Jurkat, Clone E6-1 (cell line): ENCODE data around the gene HSPB2. TPM values are rescaled to one million over a fixed set of nuclear protein-coding genes. Genes with fewer than 3 reads are reported as not detected.
"Not testable (repeated sequence)": the region's sequence is repeated elsewhere in the genome, so short reads cannot be mapped to it uniquely, and the experiment has no call there.

Source experiments
- DNase-seq: peaks from one replicate; pipeline ENCODE4 v3.0.0-alpha.2; 2011; ENCODE audit warnings: low read depth, low spot score
- H3K4me3 ChIP-seq: 2 replicates; pipeline ENCODE4 v1.5.1; 2011; ENCODE audit warnings: mild to moderate bottlenecking, low read length, control low read depth, moderate library complexity
- polyA plus RNA-seq: library from polyadenylated mRNA; unstranded; fragments of >200 nt; gene quantifications from one replicate; pipeline ENCODE4 v1.2.1, GENCODE V29; 2012; ENCODE audit warnings: missing spikeins; ENCODE audit not compliant: insufficient read length, insufficient read depth

Gene HSPB2, protein sequence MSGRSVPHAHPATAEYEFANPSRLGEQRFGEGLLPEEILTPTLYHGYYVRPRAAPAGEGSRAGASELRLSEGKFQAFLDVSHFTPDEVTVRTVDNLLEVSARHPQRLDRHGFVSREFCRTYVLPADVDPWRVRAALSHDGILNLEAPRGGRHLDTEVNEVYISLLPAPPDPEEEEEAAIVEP
- polyA plus RNA-seq: not detected

DNA sequence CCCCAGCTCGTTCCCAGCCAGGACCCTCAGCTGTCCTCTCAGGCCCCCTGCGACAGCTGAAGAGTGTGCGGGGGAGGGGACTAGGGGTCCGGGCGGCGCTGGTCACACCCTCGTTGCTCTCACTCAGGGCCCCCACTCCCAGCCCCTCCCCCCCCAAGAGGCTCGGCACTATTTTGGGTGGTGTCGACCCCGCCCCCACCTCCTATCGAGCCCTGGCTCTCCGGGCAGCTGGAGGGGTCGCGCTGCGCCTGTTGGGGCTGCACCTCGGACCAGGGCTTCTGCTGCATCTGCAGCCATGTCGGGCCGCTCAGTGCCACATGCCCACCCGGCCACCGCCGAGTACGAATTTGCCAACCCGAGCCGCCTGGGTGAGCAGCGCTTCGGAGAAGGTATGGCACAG lies at the start of gene HSPB2:
Gene HSPB2, plus strand, starts transcription at position 200 of the 400 bp plus-strand sequence. Its CDS starts 96 bp downstream, at position 296.
- no peak for DNase-seq
- H3K4me3 ChIP-seq: no peak within 1 kb of the TSS

DNA sequence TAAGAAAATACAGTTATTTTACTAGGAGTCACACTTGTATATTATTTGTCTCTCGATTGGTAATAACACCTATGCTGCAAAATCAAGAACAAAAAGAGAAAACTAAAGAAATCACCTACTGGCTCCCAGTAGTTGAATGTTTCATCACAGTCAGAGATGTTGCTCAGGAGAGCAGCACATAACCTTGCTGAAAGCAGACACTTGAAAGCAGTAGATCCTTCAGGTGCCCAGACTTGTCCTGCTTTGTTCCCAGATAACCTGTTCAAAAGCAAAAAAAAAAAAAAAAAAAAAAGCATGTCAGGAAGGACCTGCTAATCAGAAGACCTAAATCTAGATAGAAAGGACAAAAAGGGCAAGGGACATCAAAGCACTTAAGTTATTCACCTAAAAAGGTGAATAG lies 42.4 kb upstream of the HSPB2 start:
- H3K4me3 ChIP-seq: peak overlapping the region; percentile 84
- no peak for DNase-seq

DNA sequence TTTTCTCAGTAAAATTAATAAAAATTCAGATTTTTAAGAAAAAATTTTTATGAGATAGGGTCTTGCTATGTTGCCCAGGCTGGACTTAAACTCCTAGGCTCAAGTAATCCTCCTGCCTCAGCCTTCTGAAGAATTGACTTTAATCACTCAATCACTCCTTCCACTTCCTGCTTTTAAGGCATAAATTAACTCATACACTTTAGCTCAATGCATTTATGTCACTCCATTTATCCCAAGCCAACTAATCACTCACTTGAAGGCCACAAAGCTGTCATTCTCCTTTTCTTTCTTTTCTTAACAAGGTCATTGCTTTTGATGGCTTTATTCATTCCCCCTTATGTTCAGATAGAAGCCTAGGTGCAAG lies 42.0 kb upstream of the HSPB2 start:
- peak; percentile 25 for DNase-seq

DNA sequence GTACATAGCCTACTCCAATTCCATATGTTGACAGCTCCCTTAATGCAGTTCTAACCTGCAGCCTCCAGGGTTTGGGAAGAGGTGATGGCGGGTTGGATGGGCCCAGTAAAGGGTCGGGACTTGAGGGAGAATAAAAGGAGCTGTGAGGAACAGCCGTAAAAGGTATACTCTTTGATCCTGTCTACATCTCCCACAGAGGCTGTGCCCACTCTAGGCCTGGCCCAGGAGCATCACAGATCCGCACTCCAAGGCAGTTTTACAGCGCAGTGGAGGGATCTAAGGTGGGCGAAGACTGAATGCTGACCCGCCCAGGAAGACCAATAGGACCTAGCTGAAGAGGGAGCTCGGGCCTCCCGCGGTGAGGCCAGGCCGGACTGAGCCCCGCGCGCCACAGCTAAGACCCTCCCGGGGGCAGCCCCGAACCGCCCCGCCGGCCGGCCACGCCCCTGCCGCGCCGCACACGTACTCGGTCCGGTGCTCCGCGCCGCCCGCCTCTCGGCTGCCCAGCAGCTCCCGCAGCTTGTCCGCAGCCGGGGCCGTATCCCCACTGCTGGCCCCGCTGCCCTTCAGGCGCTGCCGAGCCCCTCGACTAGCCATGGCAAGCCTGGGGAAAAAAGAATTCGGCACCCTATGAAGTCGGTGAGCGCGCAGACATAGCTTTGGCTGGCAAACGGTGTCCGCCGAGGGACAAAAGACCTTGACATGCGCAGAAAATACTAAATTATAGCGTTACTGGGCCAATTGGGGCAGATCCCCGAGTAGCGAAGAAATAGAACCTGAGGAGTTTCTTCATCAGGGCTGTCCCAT lies 41.4 kb upstream of the HSPB2 start, which contains the start of gene ALG9:
Gene ALG9, minus strand, starts transcription at position 696 of the 807 bp plus-strand sequence. Its CDS starts 99 bp downstream, at position 597.
- DNase-seq: peak; percentile 86
- peak within 1 kb of the TSS; percentile 84 for H3K4me3 ChIP-seq

More for the DNA sequence above, 42.0 kb upstream of the HSPB2 start:
- H3K4me3 ChIP-seq: peak overlapping the region; percentile 84

DNA sequence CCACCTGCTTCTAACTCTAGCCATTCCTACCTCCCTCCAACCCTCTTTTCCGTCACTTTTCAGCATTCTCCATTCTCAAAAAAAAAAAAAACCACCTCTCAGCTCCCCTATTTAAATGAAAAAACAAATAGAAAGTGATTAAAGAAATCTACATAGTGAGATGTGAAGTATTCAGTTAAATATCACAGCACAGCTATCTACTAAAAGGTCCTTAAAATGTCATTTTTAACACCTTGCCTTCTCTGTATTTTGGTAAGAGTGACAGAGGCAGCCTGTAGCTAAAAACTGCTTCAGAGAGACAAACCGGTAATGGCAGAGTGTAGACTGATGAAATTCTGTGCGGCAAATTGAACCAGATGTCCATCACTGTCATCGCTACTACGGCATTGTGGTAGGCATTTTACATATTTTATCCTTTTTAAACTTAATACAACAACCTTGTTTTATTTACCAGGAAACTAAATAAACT lies 40.8 kb upstream of the HSPB2 start:
- DNase-seq: no peak
- peak overlapping the region; percentile 84 for H3K4me3 ChIP-seq

DNA sequence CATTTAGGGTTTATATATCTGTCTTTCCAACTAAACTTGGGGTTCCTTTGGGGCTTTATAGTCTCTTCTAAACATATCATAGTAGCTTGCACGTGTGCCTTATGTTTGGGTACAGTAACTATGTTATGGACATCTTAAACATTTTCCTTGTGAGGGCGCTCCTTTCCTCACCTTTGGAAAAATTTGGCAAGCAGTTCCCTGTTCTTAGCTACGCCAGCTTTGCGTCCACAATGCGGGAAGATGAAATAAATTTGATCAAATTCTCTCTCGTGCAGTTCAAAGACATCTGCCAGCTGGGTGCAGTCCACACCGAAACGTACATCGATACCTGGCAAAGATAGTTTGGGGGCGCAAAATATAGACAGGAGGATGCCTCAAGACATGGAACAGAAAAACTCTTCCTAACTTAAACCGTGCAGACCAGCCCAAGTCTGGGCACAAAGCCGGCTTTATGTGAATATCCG lies 34.1 kb upstream of the HSPB2 start:
- DNase-seq: no peak
- peak overlapping the region; percentile 87 for H3K4me3 ChIP-seq

DNA sequence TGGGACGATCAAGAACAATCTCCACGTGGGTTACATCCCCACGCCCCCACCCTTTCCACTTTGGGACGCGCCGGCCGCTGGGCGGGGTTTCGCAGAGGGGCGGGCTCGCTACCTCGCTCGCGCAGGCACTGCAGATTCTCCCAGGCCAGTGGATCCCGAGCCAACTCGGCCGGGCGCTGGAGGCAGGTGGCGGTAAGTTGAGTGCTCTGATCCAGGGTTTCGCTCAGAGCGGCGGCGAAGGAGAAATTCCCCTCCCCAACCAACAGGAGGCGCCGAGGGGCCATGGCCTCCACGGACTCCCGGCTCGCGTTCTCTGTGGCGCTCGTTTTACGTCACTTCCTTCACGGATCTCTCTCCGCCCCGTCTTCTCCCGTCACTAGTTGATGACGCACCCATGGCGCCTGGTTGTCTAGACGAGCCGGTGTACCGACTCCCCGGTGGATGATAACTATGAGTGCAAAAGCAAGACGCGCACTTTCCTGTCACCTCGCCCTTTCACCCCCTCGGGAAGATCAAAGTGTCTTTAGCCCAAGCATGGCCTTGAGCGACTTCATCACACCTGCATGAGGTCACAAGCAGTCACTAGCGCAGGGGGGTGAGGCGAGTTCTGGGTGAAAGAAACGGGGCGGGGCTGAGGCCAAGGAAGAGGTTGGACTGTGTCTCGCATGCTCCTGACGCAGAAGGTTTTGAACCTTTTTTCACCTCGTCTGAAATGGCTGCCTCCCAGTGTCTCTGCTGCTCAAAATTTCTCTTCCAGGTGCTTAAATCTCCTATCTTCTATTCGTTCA lies 33.5 kb upstream of the HSPB2 start, which contains the start of the genes CFAP68 and FDXACB1:
Gene CFAP68, plus strand, starts transcription at position 693 of the 788 bp plus-strand sequence. Its CDS starts 20 bp downstream, at position 713.
Gene FDXACB1, minus strand, starts transcription at position 317 of the 788 bp plus-strand sequence. Its CDS starts 33 bp downstream, at position 284.
- DNase-seq: peak; percentile 96
- peak within 1 kb of the TSS; percentile 87 for H3K4me3 ChIP-seq

DNA sequence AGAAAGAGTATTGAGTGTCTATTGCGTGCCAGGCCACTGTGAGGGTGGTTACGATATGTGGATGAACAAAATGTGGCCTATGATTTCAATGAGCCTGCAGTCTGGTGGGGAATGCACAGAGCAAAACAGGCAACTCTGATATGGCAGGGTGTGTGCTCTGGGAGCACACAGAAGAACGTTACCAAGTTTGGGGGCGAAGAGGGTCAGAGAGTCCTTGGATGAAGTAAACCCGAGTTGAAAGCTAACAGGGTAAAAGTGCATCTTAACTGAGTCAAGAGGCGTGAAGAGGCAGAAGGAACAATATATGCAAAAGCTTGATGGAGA lies 32.9 kb upstream of the HSPB2 start:
- DNase-seq: no peak
- H3K4me3 ChIP-seq: peak overlapping the region; percentile 87

DNA sequence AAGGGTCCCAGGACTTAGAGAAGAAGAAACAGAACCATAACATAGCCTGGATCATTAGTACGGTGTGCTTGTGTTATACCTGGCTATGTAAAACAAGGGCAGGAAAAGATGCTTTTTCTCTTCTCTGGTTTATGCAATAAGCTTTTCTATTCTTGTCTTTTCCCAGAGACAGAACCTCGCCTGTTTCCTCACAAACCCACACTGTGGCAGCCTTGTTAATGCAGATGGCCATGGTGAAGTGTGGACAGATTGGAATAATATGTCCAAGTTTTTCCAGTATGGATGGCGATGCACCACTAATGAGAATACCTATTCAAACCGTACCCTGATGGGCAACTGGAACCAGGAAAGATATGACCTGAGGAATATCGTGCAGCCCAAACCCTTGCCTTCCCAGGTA lies 30.3 kb upstream of the HSPB2 start:
- H3K4me3 ChIP-seq: no peak overlapping the region
- DNase-seq: no peak

DNA sequence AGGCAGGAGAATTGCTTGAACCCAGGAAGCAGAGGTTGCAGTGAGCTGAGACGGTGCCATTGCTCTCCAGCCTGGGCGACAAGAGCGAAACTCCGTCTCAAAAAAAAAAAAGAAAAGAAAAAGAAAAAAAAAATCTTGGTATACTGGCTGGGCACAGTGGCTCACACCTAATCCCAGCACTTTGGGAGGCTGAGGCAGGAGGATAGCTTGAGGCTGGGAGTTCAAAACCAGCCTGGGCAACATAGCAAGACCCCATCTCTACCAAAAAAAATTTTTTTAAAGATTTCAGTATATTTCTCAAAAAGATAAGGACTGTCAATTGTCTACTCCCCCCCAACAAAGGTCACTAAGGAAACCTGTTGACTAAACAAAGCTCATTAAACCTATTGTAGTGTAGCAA lies 27.5 kb upstream of the HSPB2 start:
- not testable (repeated sequence) for H3K4me3 ChIP-seq, DNase-seq

DNA sequence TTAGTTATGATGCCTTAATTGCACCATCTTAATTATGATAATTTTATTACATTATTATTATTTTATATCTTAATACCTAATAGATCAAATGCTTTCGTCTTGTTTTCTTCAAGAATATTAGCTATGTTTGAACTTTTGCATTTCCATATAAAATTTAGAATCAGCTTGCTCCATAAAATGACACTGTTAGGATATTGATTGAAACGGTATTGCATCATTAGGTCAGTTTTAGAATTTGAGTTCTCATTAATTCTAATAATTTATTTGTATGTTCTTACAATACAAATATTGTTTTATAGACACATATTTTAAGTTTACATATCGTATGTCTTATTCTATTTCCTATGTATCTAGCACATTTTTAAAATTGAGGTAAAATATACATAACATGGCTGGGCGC lies 26.5 kb upstream of the HSPB2 start:
- DNase-seq: no peak
- H3K4me3 ChIP-seq: no peak overlapping the region

DNA sequence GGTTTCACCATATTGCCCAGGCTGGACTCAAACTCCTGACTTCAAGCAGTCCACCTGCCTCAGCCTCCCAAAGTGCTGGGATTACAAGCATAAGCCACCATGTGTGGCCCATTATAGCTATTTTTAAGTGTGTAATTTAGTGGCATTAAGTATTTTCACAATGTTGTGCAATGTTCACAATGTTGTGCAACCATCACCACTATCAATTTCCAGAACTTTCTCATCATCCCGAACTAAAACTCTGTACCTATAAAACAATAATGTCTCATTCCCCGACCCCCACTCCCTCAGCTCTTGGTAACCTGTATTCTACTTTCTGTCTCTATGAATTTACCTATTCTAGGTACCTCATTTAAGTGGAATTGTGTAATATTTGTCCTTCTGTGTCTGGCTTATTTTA lies 25.7 kb upstream of the HSPB2 start:
- no peak for DNase-seq
- no peak overlapping the region for H3K4me3 ChIP-seq

DNA sequence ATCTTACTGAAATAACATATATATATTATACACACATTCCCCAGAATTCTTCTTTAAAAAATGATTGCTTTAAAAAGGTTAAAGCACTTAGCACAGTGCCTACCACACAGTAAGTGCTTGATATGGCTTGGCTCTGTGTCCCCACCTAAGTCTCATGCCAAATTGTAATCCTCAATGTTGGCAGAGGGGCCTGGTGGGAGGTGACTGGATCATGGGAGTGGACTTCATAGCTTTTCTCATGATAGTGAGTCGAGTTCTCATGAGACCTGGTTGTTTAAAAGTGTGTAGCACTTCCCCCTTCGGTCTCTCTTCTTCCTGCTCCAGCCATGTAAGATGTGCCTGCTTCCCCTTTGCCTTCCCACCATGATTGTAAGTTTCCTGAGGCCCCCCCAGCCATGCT lies 7.1 kb upstream of the HSPB2 start:
- no peak overlapping the region for H3K4me3 ChIP-seq
- no peak for DNase-seq

DNA sequence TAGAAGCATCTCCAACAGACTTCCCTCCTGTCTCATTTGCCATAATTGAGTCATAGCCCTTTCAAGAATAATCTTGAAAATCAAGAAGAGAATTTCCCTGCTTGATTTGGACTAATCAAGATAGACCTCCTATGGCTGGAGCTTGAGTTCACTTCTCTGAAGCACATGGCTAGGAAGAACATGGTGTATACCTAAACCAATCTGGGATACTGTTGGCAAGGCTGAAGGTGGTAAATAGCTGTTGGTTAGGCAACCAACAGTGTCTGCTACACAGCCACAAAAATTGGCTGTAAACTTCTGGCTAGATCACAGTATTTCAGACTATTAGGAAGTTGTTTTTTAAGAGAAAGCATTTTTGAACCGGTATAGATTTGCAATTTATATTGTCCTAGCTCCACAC lies 5.9 kb upstream of the HSPB2 start:
- H3K4me3 ChIP-seq: no peak overlapping the region
- no peak for DNase-seq

DNA sequence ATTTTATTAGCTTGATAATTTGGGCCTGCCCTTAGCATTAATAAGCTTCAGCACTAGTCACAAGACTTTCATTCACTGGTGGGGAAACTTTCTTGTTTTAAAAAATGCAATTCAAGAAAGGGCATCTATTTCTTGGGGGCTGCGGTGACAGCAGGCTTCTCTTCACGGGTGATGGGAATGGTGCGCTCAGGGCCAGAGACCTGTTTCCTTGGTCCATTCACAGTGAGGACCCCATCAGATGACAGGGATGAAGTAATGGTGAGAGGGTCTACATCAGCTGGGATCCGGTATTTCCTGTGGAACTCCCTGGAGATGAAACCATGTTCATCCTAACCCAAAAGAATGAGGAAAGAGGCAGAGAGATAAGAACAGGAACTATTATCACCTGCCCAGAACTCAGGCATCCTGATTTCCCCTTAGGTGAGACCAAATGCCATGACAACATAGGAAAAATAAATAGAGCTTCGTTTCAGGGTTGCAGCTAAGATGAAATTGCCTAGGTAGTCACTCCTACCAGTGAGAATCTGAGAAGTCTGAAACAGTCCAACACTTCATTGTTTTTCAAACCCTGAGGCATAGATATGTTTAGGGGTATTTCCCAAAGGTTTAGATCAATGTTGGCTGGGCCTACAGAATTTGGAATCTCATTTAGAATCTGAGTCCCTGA lies 3.8 kb upstream of the HSPB2 start:
- no peak overlapping the region for H3K4me3 ChIP-seq
- no peak for DNase-seq

DNA sequence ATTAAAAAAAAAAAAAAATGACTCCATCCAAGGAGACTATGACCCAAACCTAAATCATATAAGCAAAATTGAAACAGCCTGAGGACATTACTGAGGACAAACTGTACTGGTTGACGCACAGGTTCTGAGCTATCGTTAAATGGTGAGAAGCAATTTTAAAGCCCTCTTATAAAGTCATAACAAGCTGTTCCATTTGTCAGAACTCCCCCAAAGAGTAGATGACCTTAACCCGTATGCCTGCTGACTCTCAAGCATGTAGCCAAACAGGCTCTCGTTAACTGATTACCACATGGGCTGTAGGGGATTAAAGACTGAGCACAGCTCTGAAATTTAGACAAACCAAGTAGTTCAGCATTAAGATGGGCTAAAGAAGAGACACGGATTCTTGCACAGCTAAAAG lies 3.2 kb upstream of the HSPB2 start:
- no peak overlapping the region for H3K4me3 ChIP-seq
- DNase-seq: no peak

DNA sequence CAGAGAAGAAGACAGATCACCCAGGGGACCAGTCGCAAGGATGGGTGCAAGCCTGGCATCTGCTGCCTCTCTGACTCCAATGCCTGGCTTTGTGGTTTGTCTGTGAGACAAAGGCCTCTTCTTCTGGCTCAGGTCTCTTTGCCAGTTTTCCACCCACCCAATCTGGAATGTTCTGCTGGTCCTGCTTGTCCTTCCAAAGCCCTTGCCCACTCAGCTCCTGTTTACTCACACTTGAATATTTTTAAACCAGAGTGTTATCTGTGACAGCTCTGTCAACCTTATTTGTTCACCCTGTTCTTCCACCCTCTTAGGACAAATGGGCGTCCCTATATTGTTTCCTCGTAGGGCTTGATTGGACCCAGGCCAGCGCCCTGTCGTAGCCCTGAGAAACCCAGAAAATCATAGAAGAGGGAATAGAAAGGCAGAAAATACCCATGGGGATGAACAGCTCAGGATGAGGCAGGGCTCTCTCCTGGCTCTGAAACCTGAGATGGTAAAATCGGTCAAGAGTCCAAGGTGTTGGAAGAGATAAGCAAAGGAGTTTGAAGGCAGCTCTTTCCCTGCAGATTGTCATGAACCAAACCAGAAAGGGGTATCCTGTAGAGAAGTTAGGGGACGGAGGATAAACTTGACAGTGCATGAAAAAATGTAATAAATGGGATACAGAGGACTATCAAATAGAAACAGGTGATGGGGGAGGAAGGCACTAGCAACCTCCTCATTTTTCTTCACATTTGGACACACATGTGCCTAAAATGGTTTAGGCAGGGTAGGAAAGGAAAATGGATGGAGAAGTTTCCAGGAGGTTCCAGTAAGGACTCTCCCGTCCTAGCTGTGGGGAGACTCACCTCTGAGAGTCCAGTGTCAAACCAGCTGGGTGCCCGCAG lies 1.6 kb upstream of the HSPB2 start:
- no peak overlapping the region for H3K4me3 ChIP-seq
- no peak for DNase-seq
